Endothelial cell of hepatic sinusoid (primary cell): Measurements from ENCODE around the gene CHM.
"Not testable (repeated sequence)": the region's sequence is repeated elsewhere in the genome, so short reads cannot be mapped to it uniquely, and the experiment has no call there.

Experiments
- in situ Hi-C: cut with HindIII; loops from 2 replicates; pipeline ENCODE4 v1.10.0; 2017; ENCODE audit warnings: low sequenced_read_pairs

CHM gene

DNA sequence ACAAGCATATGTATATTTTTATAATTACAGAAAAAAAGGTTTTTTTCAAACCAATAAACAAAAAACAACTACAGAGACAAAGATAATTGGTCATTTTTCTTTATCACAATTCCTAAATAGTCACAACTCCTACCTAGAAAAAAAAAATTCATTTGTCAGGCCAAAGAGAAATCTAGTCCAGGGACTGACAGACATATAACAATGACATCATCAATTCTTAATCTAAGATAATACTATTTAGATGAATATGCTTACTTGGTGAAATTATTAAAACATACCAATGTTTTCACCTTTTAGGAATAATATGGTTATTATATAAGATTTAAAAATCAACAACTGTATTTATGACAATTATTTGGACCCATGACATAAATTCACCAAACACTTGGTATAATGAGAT is 48.4 kb downstream of the CHM start:
- in situ Hi-C loops: loop anchor here (25.0 kb wide), 1 partner anchor 112 kb away; no protein-coding TSS in a partner anchor

DNA sequence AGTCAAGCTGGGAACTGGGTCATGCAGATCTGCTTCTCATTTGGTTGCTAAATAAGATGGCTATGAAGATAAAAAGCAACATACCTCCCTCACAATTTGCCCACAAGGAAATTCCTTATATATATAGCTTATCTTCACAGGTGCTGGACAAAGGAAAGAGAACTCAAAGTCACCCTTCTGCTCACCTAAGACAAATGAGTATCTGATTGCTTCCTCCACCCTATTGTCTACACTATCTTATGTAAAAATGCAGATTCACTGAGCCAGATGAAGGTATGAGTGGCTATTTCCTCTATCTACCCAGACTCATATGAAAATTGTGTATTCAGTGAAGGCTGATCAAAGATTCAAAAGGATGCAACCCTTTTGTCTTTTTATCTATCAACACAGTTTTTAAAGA is 50.8 kb downstream of the CHM start:
- in situ Hi-C loops: loop anchor here (25.0 kb wide), 1 partner anchor 109 kb away; no protein-coding TSS in a partner anchor

DNA sequence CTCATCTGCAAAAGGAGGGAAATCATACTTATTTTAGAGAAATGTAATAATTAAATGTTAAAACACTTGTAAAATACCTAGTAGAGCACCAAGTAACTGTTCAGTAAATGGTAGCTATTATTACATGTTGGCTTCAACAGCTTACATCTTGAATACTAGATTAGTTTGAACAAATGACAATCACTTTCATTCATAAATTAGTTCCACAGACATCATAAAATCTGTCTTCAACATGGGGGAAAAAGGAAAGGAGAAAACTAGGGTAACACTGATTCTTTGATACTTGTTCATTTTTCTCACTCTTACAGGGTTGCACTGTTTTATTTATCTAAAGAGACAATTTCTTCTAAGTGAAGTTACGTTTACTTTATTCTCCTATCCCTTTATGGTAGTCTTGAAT is 51.7 kb downstream of the CHM start:
- in situ Hi-C loops: loop anchor here (25.0 kb wide), 1 partner anchor 108 kb away; no protein-coding TSS in a partner anchor

DNA sequence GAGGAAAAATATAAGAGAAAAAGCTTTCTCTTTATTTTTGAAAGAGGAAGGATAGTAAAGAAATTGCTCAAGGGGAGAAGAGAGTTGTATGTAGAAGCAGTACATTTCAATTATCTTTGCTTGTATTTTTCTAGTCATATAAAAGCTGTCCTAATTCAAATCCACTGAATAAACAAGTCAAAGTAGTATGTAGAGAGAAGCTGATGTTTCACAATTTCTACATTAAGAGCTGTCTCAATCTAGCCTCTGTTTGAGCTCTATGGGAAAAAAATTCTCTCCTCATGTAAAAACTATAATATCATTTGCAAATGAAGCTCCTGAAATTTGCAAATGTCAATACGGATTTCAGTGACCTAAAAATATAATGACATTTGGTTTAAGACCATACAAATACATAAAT is 52.6 kb downstream of the CHM start:
- in situ Hi-C loops: loop anchor here (25.0 kb wide), 1 partner anchor 107 kb away; no protein-coding TSS in a partner anchor

DNA sequence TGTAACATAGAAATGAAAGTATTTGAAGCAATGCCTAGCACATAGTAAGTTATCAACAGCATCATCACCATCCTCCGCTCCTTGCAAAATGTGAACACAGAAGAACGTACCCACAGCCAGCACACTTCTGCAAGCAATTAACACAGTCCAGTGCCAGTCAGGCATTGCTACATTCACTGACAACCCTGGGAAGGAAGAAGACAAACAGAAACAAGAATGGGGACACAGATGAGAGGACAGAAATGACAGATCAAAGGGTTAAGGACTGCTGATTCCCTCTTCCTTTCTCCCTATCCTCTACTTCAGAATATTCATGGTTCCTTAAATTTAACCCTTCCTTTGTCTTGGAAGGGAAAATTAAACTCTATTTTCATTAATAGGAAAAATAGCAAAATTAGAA is 53.1 kb downstream of the CHM start:
- in situ Hi-C loops: loop anchor here (25.0 kb wide), 1 partner anchor 107 kb away; no protein-coding TSS in a partner anchor

DNA sequence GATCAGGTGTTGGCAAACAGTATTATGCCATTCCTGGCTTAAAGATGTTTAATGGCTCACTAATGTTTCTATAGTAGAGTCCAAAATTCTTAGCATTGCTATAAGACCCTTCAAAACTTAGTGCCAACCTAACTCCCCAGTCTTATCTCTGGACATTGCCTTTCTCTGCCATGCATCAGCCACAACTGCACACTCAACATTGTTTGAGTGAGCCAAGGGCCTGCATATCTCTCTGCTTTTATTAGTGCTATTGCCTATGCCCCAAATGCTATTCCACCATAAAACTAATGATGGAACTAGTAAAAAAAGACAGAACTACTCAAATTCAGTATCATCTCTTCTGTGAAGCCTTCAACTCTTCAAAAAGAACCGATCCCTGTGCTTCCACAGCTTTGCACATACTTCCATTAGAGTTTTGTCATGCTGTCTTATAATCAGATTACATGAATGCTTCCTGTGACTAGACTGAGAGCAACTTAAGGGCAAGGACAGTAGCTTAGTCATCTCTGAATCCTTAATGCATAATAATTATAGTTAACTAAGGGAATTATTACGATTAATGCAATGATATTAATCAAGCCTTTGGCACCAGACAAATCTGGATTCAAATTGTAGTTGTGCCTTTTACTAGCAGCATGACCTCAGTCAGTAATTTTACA is 53.7 kb downstream of the CHM start:
- in situ Hi-C loops: loop anchor here (25.0 kb wide), 1 partner anchor 106 kb away; no protein-coding TSS in a partner anchor

DNA sequence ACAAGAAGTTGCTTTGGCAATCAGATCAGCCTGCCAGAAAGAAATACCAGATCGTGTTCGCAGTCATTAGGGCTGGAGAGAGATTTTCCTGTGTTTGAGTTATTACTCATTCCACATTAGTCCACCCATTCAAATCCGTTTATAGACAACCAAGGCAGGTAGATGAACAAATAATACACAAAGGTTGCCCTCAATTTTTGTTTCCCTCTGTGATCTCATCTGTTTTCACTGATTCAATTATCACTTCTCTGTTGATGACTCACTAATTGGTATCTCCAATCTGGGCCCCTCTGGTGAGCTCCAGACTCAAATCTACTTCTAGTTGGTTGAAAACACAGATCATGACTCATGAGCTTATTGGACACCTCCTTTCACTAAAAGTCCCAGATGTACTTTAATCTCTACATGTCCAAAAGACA is 54.5 kb downstream of the CHM start:
- in situ Hi-C loops: loop anchor here (25.0 kb wide), 1 partner anchor 106 kb away; no protein-coding TSS in a partner anchor

DNA sequence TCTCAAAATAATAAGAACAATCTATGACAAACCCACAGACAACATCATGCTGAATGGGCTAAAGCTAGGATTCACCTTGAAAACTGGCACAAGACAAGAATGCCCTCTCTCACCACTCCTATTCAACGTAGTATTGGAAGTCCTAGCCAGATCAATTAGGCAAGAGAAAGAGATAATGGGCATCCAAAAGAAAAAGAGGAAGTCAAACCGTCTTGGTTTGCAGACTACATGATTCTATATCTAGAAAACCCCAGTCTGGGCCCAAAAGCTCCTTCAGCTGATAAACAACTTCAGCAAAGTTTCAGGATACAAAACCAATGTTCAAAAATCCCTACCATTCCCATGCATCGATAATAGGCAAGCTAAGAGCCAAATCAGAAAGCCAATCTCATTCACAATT is 59.0 kb downstream of the CHM start:
- in situ Hi-C loops: loop anchor here (25.0 kb wide), 1 partner anchor 101 kb away; no protein-coding TSS in a partner anchor

DNA sequence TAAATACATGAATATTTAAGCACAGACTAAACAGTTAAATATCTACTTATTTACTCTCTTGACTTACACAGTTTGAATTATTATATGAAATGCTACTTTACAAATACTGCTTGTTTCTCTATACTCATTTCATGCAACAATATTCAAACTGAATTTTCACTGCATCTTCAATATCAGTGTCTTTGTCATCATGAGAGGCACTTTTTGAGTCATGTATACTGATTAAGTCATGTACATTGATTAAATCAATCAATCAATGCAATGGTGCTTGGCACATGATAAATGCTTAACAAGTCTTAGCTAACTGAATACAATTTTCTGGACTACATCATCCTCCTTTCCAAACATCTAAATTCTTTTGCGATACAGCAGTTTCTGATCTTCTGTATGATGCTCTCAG is 67.1 kb downstream of the CHM start:
- in situ Hi-C loops: loop anchor here (25.0 kb wide), 1 partner anchor 93 kb away; no protein-coding TSS in a partner anchor

DNA sequence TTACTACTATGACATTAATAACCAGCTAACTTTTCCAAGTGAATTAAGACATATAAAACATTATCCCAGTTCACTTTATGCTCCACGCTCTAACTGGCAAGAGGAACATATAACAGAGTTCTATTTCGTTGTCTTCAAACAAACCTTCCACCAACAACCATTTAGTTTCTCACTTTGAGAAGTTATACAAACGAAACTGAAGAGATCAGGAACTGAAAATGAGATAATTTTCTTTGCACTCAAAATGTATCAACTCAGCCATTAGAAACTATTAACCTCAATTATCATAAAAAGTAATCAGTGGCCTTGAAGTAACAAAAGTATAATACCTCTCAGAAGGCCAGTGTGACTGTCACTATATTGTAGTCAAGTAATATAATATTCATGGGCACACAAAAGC is 70.1 kb downstream of the CHM start:
- in situ Hi-C loops: loop anchor here (25.0 kb wide), 1 partner anchor 90 kb away; no protein-coding TSS in a partner anchor

DNA sequence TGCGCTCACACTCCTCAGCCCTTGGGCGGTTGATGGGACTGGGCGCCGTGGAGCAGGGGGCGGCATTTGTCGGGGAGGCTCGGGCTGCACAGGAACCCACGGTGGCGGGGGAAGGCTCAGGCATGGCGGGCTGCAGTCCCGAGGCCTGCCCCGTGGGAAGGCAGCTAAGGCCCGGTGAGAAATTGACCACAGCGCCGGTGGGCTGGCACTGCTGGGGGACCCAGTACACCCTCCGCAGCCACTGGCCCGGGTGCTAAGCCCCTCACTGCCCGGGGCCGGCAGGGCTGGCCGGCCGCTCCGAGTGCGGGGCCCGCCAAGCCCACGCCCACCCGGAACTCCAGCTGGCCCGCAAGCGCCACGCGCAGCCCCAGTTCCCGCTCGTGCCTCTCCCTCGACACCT is 75.0 kb downstream of the CHM start:
- in situ Hi-C loops: not testable (repeated sequence)

DNA sequence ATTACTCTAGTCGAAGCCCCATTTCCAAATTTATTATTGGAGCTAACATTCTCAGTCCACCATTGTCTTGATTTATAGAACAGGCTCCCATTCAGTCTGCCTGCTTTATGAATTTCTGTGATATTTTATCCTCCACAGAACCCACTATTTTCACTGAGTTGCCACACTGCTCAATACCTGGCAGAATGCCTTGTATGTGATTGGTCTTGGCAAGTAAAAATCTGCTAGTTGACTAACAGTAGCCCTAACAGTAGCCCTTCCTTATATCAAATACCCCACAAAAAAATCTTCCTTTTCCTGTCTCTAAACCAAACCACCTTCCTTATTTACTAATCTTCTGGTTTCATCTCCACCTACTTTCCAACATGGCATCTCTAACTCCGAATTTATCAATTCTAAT is 82.6 kb downstream of the CHM start:
- in situ Hi-C loops: no loop called here

DNA sequence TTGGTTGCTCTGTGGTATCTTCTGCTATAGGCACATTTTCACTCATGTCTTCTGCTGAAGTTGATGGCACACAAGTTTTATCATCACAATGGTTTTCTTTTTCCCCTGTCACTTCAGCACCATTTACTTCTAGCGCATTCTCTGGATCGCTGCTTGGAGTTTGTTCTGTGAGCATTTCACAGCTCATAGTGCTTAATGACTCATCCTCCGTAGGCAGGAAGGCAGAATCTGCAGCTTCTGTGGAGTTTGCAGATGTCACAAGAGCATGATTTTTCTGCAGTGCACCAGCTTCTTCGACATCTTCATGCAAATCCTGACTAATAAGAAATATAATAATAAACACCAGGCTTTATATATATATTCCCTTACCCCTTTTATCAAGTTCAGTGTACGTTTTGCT is 83.6 kb downstream of the CHM start:
- in situ Hi-C loops: no loop called here

DNA sequence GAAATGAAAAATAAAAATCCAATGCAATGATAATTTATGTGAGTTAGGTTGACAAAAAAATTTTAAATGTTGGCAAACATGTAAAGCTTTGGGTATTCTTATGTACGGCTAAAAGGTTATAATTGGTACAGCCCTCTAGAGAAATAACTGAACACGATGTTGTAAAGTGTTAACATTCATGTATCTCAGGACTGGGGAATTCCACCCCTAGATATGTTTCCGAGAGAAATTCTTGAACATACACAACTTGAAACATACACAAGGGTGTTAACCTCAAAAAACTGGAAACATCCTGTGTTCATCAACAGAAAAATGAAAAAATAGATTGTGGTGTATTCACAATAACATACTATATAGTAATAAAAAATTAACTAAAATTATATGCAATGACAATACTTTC is 91.8 kb downstream of the CHM start:
- in situ Hi-C loops: no loop called here

DNA sequence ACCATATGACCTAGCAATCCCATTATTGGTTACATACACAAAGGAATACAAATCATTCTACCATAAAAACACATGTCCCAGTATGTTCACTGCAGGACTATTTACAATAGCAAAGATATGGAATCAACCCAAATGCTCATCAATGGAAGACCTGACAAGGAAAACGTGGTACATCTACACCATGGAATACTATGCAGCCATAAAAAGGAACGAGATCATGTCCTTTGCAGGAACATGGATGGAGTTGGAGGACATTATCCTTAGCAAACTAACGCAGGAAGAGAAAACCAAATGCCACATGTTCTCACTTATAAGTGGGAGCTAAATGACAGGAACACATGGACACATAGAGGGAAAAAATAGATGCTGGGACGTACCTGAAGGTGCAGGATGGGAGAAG is 102.6 kb downstream of the CHM start:
- in situ Hi-C loops: not testable (repeated sequence)

DNA sequence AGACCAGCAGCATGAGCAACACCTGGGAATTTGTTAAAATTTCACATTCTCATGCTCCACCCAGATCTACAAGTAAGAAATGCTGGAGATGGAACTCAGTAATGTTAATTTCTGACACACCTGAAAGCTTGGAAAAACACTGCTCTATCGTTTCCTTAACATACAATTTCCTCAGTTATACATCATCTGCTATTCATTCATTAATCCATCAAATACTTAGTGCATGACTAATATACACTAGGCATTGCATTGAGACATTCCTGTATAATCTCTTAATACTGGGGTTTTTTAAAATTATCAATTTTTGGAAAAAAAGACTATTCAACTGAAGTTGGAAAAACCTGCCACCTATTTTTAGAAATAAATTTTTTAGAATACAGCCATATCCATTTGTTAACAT is 106.1 kb downstream of the CHM start:
- in situ Hi-C loops: no loop called here

DNA sequence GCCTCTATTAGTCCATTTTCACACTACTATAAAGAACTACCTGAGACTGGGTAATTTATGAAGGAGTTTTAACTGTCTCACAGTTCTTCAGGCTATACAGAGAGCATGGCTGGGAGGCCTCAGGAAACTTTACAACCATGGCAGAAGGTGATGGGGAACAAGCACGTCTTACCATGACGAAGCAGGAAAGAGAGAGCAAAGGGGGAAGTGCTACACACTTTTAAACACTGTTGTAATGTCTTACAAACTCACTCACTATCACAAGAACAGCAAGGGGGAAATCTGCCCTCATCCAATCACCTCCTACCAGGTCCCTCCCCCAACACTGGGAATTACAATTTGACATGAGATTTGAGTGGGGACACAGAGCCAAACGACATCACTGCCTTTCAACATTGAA is 107.4 kb downstream of the CHM start:
- in situ Hi-C loops: not testable (repeated sequence)

DNA sequence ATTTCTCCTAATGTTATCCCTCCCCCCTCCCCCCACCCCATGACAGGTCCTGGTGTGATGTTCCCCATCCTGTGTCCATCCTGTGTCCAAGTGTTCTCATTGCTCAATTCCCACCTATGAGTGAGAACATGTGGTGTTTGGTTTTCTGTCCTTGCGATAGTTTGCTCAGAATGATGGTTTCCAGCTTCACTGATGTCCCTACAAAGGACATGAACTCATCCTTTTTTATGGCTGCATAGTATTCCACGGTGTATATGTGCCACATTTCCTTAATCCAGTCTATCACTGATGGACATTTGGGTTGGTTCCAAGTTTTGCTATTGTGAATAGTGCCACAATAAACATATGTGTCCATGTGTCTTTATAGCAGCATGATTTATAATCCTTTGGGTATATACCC is 113.0 kb downstream of the CHM start:
- in situ Hi-C loops: not testable (repeated sequence)

DNA sequence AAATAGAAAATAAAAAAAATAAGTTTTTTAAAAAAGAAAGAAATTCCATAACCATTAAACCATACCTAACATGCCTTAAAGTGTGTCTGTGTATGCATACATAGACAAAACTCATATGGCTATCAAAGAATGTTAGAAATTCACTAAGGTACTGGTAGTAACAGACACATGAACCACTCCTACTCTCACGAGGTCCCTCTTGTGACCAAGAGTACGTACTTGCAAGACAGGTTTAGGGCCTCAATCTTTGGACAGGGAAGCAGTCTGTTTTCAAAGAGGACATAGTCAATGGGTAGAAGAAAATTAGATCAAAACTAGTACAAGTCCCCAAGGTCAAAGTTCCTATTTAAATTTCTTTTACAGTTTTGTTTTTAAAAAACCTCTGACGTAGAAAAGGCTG is 117.3 kb downstream of the CHM start:
- in situ Hi-C loops: no loop called here

DNA sequence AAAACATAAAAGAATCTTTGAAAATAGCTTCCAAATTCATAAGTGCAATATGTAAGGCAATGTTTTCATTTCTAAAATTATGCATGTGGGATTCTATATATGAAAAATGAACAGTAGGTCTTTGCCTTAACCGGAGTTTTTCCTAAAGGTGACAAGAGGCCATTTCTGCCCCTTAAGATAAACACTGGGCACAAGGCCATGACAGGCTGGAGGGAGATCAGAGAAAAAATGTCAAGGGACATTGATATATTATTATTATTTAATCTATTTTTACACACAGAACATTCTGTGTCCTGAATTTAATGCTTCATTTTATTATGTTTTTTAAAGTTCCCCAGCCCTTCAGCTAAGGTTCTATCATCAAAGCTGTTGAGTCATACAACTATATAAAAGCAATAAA is 118.8 kb downstream of the CHM start:
- in situ Hi-C loops: no loop called here

DNA sequence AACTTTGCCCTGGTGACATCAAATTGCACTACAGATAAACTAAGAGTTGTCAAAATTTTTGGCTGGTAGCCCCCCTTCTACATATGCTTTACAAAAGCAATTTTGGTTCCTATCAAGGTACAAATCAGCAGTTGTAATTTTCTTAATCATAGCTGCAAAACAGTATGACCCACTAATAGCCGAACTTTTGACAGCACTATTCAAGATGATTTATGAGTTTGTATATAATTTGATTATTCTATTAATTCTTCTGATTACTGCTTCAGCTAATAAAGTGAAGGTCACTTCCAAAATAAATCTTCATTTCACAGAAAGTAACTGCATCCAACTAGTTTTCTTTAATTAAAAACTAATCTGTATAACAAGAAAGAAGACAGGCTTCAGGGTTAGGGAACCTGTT is 119.6 kb downstream of the CHM start:
- in situ Hi-C loops: no loop called here

DNA sequence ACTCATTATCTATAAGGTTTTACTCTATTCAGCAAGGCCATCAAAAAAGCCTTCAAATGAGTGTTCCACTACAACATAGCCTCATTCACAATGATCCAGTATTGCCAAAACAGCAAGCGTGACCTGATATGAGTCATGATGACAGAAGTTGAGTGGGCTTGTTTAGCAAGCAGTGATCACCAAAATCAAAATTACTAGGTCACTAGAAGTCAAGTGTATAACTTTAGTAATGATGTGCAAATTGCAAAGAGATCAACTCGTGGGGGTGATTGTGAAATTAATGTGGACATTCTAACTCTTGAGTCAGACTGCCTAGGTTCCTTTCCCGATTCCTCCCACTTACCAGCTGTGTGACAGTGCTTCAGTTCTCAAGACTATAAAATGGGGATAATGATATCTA is 124.5 kb downstream of the CHM start:
- in situ Hi-C loops: no loop called here
